Stomach smooth muscle (tissue), 2 donors: ENCODE measurements around the gene CCDC200.
"Not testable (repeated sequence)": the region's sequence is repeated elsewhere in the genome, so short reads cannot be mapped to it uniquely, and the experiment has no call there.

Experiments
- H3K27ac ChIP-seq: one replicate; pipeline ENCODE4 v1.7.0; 2013; ENCODE audit warnings: mild to moderate bottlenecking, low read length, inconsistent platforms
- H3K27me3 ChIP-seq, 2 donors: one replicate each; pipeline ENCODE4 v1.7.0; 2013; ENCODE audit warnings: low read length in 2 of 2; ENCODE audit not compliant: insufficient read depth in 2 of 2, control insufficient read depth in 1 of 2
- H3K36me3 ChIP-seq, 2 donors: one replicate each; pipeline ENCODE4 v1.7.0; 2013; ENCODE audit warnings: low read length in 2 of 2; ENCODE audit not compliant: control insufficient read depth in 2 of 2, insufficient read depth in 2 of 2
- H3K4me1 ChIP-seq: one replicate; pipeline ENCODE4 v1.7.0; 2013; ENCODE audit warnings: low read length; ENCODE audit not compliant: control insufficient read depth, insufficient read depth
- H3K4me3 ChIP-seq, 2 donors: one replicate each; pipeline ENCODE4 v1.7.0; 2013; ENCODE audit warnings: low read length in 2 of 2
- H3K9ac ChIP-seq, 2 donors: one replicate each; pipeline ENCODE4 v1.7.0; 2013; ENCODE audit warnings: low read length in 2 of 2, mild to moderate bottlenecking in 1 of 2
- H3K9me3 ChIP-seq, 2 donors: one replicate each; pipeline ENCODE4 v1.7.0; 2013; ENCODE audit warnings: low read length in 2 of 2; ENCODE audit not compliant: control insufficient read depth in 2 of 2
- donor health status: healthy.
- donor health status: Pancreatic carcinoma.

CCDC200 gene

DNA sequence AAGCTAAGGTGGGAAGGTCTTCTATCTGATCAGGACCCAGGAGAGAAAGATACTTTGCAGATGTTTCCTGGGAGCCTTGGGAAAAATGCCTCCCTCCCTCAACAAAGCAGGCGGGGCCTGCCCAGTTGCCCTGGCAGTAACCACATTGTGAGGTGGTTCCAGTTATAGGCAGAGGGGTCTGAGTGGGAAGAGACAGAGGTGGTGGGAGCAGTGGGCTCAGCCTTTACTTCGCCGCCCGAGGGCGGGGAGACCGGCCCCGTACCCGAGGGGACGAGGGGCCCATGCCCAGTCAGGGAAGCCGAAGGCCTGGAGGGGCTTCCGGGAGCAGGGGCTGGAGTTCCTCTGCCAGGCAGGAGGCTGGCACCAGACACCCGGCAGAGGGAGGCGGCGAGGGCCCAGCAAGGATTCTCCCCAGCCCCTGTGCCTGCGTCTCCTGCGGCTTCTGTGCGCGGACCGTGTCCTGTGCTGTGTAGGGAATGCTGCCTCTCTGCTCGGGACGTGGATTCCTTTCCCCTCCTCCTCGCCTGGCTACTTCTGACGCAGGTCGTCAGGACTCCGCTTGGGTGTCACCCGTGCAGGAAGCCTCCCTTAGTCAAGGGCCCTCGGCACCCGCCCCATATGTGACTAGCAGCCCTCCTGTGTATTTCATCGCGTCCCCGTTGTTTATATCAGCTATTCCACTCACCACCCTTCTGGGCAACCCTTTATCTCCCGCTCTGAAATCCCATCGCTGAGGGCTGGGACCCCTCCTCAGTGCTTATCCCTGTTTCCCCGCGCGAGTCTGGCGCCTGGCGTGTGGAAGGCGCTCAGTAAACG, 3.0 kb upstream of the CCDC200 start:
- H3K36me3 ChIP-seq, H3K27me3 ChIP-seq, H3K4me1 ChIP-seq, H3K9me3 ChIP-seq: not testable (repeated sequence)
- Histone ChIP-seq H3K4me3 (peak overlapping the region in 1 of 2 donors; percentile 68), H3K27ac (peak overlapping the region; percentile 87), H3K9ac (peak overlapping the region; percentile 72 to 81)

DNA sequence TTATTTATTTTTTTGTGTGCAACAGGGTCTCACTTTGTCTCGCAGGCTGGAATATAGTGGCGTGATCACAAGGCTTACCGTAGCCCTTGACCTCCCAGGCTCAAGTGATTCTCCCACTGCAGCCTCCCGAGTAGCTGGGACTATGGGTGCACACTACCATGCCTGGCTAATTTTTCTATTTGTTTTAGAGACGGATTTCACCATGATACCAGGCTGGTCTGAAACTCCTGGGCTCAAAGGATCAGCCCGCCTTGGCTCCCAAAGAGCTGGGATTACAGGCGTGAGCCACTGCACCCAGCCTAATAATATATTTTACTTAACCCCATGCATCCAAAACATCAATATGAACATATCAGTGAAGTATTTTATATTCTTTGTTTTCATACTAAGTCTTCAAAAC, 2.0 kb downstream of the CCDC200 start:
- Histone ChIP-seq H3K27ac (no peak overlapping the region), H3K4me1 (no peaks in the 10 kb centered on the region), H3K9ac (no peak overlapping the region), H3K27me3 (no peaks in the 10 kb centered on the region), H3K36me3 (peaks cover 0 to 2% of the 10 kb centered on the region in 2 donors), H3K9me3 (no peaks in the 10 kb centered on the region), H3K4me3 (no peak overlapping the region)

DNA sequence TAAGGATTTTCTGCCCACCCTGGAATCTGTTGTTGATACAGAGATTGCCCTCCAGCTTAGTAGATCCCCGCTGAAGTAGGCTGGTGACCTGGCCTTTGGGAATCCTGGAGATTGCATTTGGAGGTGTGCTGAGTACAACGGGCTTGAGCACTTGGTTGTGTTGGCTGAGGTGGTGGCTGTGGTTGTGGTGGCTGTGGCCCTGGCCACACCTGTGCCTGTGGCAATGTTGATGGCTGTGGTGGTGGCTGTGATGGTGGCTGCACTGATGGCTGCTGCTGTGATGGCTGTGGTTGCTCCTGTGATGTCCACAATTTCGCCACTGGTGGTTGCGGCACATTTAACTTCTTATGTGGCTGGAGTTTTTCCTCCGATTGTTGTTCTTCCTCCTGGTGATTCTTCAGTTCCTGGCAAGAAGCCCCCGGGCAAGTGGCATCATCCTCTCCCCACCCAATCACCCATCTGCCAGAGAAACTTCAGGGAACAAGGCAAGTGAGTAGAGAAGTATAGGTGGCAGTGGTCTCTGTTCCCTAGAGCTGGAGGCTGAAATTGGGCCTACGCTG, 4.2 kb downstream of the CCDC200 start:
- Histone ChIP-seq H3K4me3 (no peak overlapping the region), H3K27me3 (no peaks in the 10 kb centered on the region), H3K36me3 (peaks cover 0 to 2% of the 10 kb centered on the region in 2 donors), H3K9me3 (no peaks in the 10 kb centered on the region), H3K4me1 (peaks cover 7% of the 10 kb centered on the region), H3K27ac (no peak overlapping the region), H3K9ac (no peak overlapping the region)

DNA sequence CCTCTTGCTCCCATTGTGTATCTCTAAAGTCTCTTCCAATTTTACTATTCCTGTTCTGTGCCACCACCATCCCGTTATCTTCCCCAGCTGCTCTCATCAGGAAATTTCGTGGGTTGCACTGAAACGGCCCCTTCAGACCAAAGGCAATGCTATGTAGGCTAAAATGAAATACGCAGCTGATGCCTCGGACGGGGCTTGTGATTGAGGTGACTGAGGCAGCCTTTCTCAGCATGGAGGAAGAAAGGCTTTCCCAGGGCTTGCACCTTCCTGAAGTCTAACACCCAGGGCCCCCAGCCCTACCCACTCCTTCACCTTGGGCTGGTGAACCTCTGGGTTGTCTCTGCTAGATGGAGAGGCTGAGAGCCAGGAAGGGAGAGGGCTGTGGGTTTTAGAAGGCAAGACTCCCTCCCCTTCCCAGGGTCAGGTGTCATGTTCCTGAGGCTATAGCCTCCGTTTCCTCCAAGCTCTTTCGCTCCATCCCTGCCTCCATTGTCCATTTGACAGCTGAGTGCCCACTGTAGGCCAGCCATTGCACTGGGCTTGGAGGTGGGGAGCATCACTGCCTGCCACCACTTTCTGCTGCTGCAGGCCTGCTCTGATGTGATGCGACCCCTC, 7.8 kb downstream of the CCDC200 start:
- Histone ChIP-seq H3K27ac (no peak overlapping the region), H3K27me3 (no peaks in the 10 kb centered on the region), H3K9ac (no peak overlapping the region), H3K4me1 (peaks cover 7% of the 10 kb centered on the region), H3K4me3 (no peak overlapping the region), H3K36me3 (peaks cover 9 to 18% of the 10 kb centered on the region in 2 donors), H3K9me3 (no peaks in the 10 kb centered on the region)

DNA sequence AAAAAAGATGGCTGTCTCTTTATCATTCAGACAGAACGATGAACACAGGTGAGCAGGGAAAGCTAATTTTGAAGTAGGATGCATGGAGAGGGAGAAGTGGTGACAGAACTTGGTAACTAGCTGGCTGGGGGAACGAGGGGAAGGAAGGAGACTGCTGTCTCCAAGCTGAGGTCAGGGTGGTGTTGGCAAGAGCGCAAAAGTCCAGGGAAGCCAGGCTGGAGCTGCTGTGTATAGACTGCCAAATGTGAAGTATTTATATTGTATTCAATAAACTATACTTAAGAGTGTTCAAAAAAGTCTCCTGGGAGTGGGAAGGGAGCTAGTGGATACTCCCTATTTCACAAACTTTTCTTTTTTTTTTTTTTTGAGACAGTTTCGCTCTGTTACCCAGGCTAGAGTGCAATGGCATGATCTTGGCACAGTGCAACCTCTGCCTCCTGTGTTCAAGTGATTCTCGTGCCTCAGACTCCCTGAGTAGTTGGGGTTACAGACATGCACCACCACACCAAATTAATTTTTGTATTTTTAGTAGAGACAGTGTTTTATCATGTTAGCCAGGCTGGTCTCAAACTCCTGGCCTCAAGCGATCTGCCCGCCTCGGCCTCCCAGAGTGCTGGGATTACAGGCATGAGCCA, 8.6 kb downstream of the CCDC200 start:
- H3K9me3 ChIP-seq, result no peaks in the 10 kb centered on the region
- H3K4me1 ChIP-seq, result peaks cover 7% of the 10 kb centered on the region
- H3K9ac ChIP-seq, result peak overlapping the region in 1 of 2 donors; percentile 29
- no peak overlapping the region for H3K4me3 ChIP-seq
- H3K27me3 ChIP-seq, result no peaks in the 10 kb centered on the region
- H3K27ac ChIP-seq, result no peak overlapping the region
- H3K36me3 ChIP-seq, result peaks cover 10 to 18% of the 10 kb centered on the region in 2 donors

DNA sequence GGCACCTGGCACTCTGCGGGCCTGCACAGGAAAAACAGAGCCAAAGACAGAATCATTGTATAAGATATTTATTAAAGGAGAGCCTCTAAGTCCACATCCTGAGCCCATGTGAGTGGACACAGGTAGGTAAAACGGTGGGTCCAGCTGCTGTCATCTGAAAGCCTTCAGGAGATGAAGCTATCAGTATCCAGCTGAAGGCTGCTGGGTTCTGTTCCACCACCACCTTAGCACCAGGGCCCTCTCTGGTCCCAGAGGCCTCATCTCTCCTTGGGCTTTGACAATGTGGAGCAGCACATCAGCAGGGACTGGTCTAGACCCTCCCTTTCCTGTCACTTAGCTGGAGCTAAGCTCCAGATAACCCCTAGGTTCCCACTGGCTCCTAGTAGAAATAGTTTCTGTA, 9.4 kb downstream of the CCDC200 start:
- no peaks in the 10 kb centered on the region for H3K9me3 ChIP-seq
- no peak overlapping the region for H3K27ac ChIP-seq
- H3K27me3 ChIP-seq, result no peaks in the 10 kb centered on the region
- H3K9ac ChIP-seq, result peak overlapping the region in 1 of 2 donors; percentile 29
- H3K36me3 ChIP-seq, result peaks cover 10 to 16% of the 10 kb centered on the region in 2 donors
- no peak overlapping the region for H3K4me3 ChIP-seq
- peaks cover 7% of the 10 kb centered on the region for H3K4me1 ChIP-seq

DNA sequence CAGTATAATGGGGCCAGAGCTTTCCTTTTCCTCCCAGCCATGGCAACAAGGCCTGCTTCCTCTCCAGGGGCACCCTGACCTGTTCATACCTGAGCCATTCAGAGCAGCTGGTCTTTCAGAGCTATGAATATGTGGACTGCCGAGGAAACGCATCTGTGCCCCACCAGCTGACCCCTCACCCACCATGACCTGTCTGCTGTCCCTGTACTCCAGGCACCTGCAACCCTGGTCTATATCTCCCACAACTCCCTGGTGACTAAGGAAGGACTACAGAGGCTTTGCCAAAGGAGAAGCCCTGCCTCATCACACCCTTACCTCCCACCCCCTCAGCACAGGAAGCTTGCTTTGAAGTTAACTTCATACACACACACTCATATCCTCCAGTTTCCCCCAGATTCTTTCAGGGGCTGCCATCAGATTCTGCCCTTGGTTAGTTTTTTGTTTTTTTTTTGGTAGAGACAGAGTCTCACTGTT, 10.8 kb downstream of the CCDC200 start:
- no peaks in the 10 kb centered on the region for H3K27me3 ChIP-seq
- peaks cover 13% of the 10 kb centered on the region for H3K4me1 ChIP-seq
- peaks cover 10 to 16% of the 10 kb centered on the region in 2 donors for H3K36me3 ChIP-seq
- H3K27ac ChIP-seq, result no peak overlapping the region
- no peak overlapping the region for H3K4me3 ChIP-seq
- no peak overlapping the region for H3K9ac ChIP-seq
- no peaks in the 10 kb centered on the region for H3K9me3 ChIP-seq

DNA sequence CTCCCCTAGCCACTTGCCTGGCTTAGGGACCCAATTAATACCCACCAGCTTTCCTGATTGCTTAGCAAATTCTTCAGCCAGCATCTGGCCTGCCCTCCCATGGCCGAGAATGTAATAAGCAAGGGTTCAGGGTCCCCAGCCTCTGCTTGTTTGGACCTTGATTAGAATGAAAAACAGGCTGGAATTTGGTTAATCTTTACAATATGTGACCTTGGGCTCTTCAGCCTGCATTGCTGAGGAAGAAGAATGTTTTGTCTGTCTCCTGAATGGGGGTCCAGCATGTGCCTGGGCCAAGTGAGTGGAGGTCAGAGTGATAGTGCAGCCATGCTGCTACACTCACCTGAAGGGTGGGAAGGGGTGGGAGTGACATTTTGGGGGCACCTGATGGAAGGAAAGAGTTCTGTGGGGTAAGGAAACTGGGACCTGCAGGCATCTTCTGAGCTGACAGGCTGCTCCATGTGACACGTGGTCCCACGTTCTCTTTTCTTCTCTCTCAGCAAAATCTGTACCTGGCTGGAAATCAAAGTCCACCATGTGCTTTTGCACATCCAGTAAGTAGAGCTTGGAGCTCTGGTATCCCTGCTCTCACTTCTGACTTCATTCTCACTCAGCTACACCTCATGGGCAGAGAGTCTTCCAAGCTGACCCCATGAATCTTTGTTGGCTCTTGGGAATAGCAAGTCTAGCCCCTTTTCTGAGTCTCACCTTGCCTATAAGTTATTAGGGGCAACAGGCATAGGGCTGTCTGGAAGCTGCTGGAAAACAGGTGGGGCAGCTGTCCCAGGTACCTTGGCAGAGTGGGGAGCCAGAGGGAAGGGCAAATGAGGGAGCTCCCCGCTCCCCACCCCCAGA, 11.4 kb downstream of the CCDC200 start:
- peaks cover 10 to 16% of the 10 kb centered on the region in 2 donors for H3K36me3 ChIP-seq
- no peaks in the 10 kb centered on the region for H3K27me3 ChIP-seq
- no peak overlapping the region for H3K9ac ChIP-seq
- H3K27ac ChIP-seq, result no peak overlapping the region
- H3K4me1 ChIP-seq, result peaks cover 19% of the 10 kb centered on the region
- H3K9me3 ChIP-seq, result no peaks in the 10 kb centered on the region
- no peak overlapping the region for H3K4me3 ChIP-seq

DNA sequence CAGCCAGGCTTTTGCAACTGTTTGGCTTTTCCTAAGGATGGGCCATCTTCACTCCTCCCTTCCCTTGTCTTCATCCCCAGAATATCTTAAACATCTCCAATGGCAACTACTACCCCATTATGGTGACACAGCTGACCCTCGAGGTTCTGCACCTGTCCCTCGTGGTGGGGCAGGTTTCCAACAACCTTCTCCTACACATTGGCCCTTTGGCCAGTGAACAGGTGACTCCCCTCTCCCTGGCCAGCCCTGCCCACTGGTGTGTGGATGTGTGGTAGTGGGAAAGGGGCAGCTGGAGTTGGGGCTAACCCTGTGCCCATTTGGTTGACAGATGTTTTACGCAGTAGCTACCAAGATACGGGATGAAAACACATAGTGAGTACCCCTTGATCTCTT, 12.1 kb downstream of the CCDC200 start:
- H3K4me1 ChIP-seq, result peaks cover 20% of the 10 kb centered on the region
- peaks cover 10 to 16% of the 10 kb centered on the region in 2 donors for H3K36me3 ChIP-seq

DNA sequence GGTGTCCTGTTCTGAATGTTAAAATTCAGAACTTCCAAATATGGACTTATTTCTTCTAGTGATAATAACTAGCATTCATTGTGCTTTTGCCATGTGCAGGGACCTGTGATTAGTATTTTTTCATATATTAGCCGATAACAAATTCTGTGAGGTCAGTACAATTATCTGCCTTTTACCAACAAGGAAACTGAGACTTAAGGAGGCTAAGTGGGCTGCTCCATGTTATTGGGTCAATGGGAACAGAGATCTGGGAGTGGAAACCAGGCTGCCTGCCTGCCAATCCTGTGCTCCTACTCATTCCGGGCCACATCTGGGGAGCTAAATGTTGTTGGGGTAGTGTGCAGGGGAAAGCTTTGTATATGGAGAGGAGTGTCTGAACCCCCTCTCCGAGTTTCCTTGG, 13.1 kb downstream of the CCDC200 start:
- Histone ChIP-seq H3K4me3 (no peak overlapping the region), H3K9ac (no peak overlapping the region), H3K36me3 (peaks cover 12 to 16% of the 10 kb centered on the region in 2 donors), H3K27ac (no peak overlapping the region), H3K9me3 (no peaks in the 10 kb centered on the region), H3K27me3 (no peaks in the 10 kb centered on the region), H3K4me1 (peaks cover 20% of the 10 kb centered on the region)

More for the DNA sequence above, 12.1 kb downstream of the CCDC200 start:
- Histone ChIP-seq H3K4me3 (no peak overlapping the region), H3K9me3 (no peaks in the 10 kb centered on the region), H3K27ac (no peak overlapping the region), H3K27me3 (no peaks in the 10 kb centered on the region), H3K9ac (no peak overlapping the region)
